ENCODE measurements around the gene TBC1D5.

- no peak for TF ChIP-seq CTCF (IDR thresholded peaks at IDR 0.05)
- no peak for TF ChIP-seq EP300 (IDR thresholded peaks at IDR 0.05)
- no peak for TF ChIP-seq POLR2AphosphoS5 (IDR thresholded peaks at IDR 0.05)
- no peak for TF ChIP-seq POLR2A (IDR thresholded peaks at IDR 0.05)
Measured at GRCh38 chr3:17670749-17671148, 71.7 kb downstream of the TBC1D5 start.

Measured in sigmoid colon (tissue), 4 donors.